Mesendoderm (in vitro differentiated cells): Measurements from ENCODE around the gene ANKS1B.
"Not testable (repeated sequence)": the region's sequence is repeated elsewhere in the genome, so short reads cannot be mapped to it uniquely, and the experiment has no call there.

ENCODE experiments used
- DNase-seq: peaks from one replicate; pipeline ENCODE4 v3.0.0; 2013
- H2AK5ac ChIP-seq: 2 replicates; pipeline ENCODE4 v1.6.1; 2013; ENCODE audit warnings: low read length, inconsistent platforms
- H2BK120ac ChIP-seq: 2 replicates; pipeline ENCODE4 v1.6.1; 2013; ENCODE audit warnings: low read depth, mild to moderate bottlenecking, low read length, moderate library complexity, mixed read lengths
- H2BK15ac ChIP-seq: replicated peaks from 2 replicates; pipeline ENCODE4 v1.6.1; 2013; ENCODE audit warnings: low read depth, mild to moderate bottlenecking, moderate library complexity
- H2BK5ac ChIP-seq: 2 replicates; pipeline ENCODE4 v1.6.1; 2013; ENCODE audit warnings: low read length, inconsistent platforms
- H3K18ac ChIP-seq: 2 replicates; pipeline ENCODE4 v1.6.1; 2013; ENCODE audit warnings: mild to moderate bottlenecking, low read length, mixed read lengths
- H3K23ac ChIP-seq: one replicate; pipeline ENCODE4 v1.6.1; 2013; ENCODE audit warnings: low read length
- H3K27ac ChIP-seq: 2 replicates; pipeline ENCODE4 v1.5.1; 2013; ENCODE audit warnings: low read depth, mild to moderate bottlenecking, inconsistent platforms, low read length, moderate library complexity
- H3K27me3 ChIP-seq: 2 replicates; pipeline ENCODE4 v1.6.1; 2013; ENCODE audit warnings: low read length, control low read depth, mild to moderate bottlenecking, inconsistent platforms; ENCODE audit not compliant: insufficient read depth, poor library complexity
- H3K36me3 ChIP-seq: 2 replicates; pipeline ENCODE4 v1.6.1; 2013; ENCODE audit warnings: low read length, inconsistent platforms; ENCODE audit not compliant: control insufficient read depth, insufficient read depth
- H3K4ac ChIP-seq: one replicate; pipeline ENCODE4 v1.6.1; 2013; ENCODE audit warnings: low read depth, mild to moderate bottlenecking, low read length, moderate library complexity
- H3K4me1 ChIP-seq: 2 replicates; pipeline ENCODE4 v1.6.1; 2013; ENCODE audit warnings: low read depth, low read length, inconsistent platforms; ENCODE audit not compliant: control insufficient read depth
- H3K4me2 ChIP-seq: 2 replicates; pipeline ENCODE4 v1.6.1; 2013; ENCODE audit warnings: low read length
- H3K4me3 ChIP-seq: 2 replicates; pipeline ENCODE4 v1.5.1; 2013; ENCODE audit warnings: mild to moderate bottlenecking, low read length
- H3K56ac ChIP-seq: one replicate; pipeline ENCODE4 v1.6.1; 2013; ENCODE audit warnings: low read length
- H3K79me1 ChIP-seq: 2 replicates; pipeline ENCODE4 v1.6.1; 2013; ENCODE audit warnings: low read length, inconsistent platforms
- H3K79me2 ChIP-seq: 2 replicates; pipeline ENCODE4 v1.6.1; 2013; ENCODE audit warnings: mild to moderate bottlenecking, low read length; ENCODE audit not compliant: control insufficient read depth, insufficient read depth
- H3K9ac ChIP-seq: 2 replicates; pipeline ENCODE4 v1.6.1; 2013; ENCODE audit warnings: low read length, inconsistent platforms
- H4K5ac ChIP-seq: one replicate; pipeline ENCODE4 v1.6.1; 2013; ENCODE audit warnings: low read length
- H4K8ac ChIP-seq: one replicate; pipeline ENCODE4 v1.6.1; 2013; ENCODE audit warnings: low read depth, mild to moderate bottlenecking, control low read depth, low read length, moderate library complexity
- WGBS: extraction: QIAGEN DNeasy Blood & Tissue Kit; methylation state at CpG from one replicate; pipeline ENCODE4 v1.1.7; 2013; ENCODE audit warnings: low lambda C conversion rate, missing lambda C conversion rate; ENCODE audit not compliant: insufficient coverage; ENCODE audit errors: extremely low coverage; 5-methylcytosine and 5-hydroxymethylcytosine counted together

ANKS1B gene

DNA sequence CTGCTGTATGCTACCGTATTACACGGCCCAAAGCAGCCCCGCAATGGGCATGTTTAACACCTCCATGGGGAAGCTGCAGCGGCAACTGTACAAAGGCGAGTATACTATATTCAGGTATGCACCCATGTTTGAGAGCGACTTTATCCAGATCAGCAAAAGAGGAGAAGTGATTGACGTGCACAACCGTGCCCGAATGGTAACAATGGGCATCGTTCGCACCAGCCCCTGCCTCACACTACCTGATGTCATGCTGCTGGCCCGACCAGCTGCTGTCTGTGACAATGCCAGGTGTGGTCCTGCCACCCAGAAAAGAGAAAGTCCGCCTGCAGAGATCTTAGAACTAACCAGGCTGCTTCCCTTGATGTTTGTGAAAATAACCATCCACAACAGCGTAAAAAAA, 336.6 kb downstream of the ANKS1B start:
- Histone ChIP-seq H2BK120ac (no peak overlapping the region), H3K18ac (no peak overlapping the region), H3K27ac (no peak overlapping the region), H3K9ac (no peak overlapping the region), H3K4me3 (no peak overlapping the region), H2BK15ac (no peak overlapping the region), H3K36me3 (no peaks in the 10 kb centered on the region), H2BK5ac (no peak overlapping the region), H3K4me1 (no peaks in the 10 kb centered on the region), H3K79me2 (no peaks in the 10 kb centered on the region), H3K79me1 (no peaks in the 10 kb centered on the region), H2AK5ac (no peak overlapping the region), H4K5ac (no peak overlapping the region), H3K27me3 (no peaks in the 10 kb centered on the region), H3K56ac (no peak overlapping the region), H3K4me2 (no peak overlapping the region), H3K4ac (no peak overlapping the region), H3K23ac (no peak overlapping the region), H4K8ac (no peak overlapping the region)
- WGBS: no CpG with 5 or more reads among the region's 14 CpGs
- DNase-seq: no peak

DNA sequence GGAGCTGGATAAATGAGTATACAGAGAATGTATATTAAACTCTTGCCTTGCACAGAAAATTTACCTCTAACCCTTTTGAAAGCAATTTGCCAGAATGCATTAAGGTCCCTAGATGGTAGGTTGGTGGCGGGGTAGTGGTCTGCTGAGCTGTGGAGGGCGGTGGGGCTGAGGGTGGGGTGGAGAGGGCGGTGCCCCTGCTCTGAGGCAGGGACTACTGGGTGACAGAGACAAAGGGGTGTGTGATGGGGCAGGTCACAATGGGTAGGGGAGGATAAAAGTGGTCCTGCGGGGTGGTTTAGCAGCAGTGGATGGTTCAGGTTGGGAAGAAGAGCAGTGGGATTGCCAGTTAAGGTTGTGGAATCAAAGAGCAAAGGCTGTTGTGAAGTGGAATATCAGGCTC, 337.3 kb downstream of the ANKS1B start, which contains the start of gene GARIN6:
TSS of gene GARIN6 (plus strand) at position 301 of the 400 bp plus-strand sequence. CDS start 422 bp downstream, outside the sequence.
- H3K79me2 ChIP-seq: no peaks in the 10 kb centered on the region
- H3K18ac ChIP-seq: no peak within 1 kb of the TSS
- no peak within 1 kb of the TSS for H4K8ac ChIP-seq
- no peak within 1 kb of the TSS for H3K9ac ChIP-seq
- no peak within 1 kb of the TSS for H2BK120ac ChIP-seq
- no peak within 1 kb of the TSS for H3K23ac ChIP-seq
- H4K5ac ChIP-seq: no peak within 1 kb of the TSS
- no peak within 1 kb of the TSS for H2AK5ac ChIP-seq
- H2BK5ac ChIP-seq: no peak within 1 kb of the TSS
- no peaks in the 10 kb centered on the region for H3K4me1 ChIP-seq
- no CpG with 5 or more reads among the region's 4 CpGs for WGBS
- H3K79me1 ChIP-seq: no peaks in the 10 kb centered on the region
- H2BK15ac ChIP-seq: no peak within 1 kb of the TSS
- H3K4me3 ChIP-seq: no peak within 1 kb of the TSS
- DNase-seq: no peak
- H3K56ac ChIP-seq: no peak within 1 kb of the TSS
- no peak within 1 kb of the TSS for H3K4ac ChIP-seq
- no peaks in the 10 kb centered on the region for H3K36me3 ChIP-seq
- no peaks in the 10 kb centered on the region for H3K27me3 ChIP-seq
- H3K4me2 ChIP-seq: no peak within 1 kb of the TSS
- H3K27ac ChIP-seq: no peak within 1 kb of the TSS

DNA sequence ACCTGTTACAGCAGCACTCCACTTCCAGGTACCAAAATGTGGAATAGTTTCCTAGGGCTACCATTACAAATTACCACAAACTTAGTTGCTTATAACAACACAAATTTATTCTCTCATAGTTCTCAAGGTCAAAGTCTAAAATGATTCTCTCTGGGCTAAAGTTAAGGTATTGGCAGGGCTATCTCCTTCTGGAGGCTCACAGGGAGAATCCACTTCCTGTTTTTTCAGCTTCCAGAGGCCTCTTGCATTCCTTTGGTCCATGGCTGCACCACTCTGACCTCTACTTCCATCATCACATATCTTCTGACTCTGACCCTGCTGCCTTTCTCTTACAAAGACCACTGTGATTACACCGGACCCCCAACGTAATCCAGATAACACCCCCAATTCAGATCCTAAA, 340.1 kb downstream of the ANKS1B start:
- no CpG with 5 or more reads among the region's 2 CpGs for WGBS
- Histone ChIP-seq H3K4me3 (no peak overlapping the region), H3K4me2 (no peak overlapping the region), H3K23ac (no peak overlapping the region), H3K18ac (no peak overlapping the region), H3K27ac (no peak overlapping the region), H2BK120ac (no peak overlapping the region), H3K79me2 (no peaks in the 10 kb centered on the region), H3K4ac (no peak overlapping the region), H2BK5ac (no peak overlapping the region), H3K4me1 (no peaks in the 10 kb centered on the region), H4K8ac (no peak overlapping the region), H3K9ac (no peak overlapping the region), H3K56ac (no peak overlapping the region), H3K79me1 (no peaks in the 10 kb centered on the region), H2AK5ac (no peak overlapping the region), H3K36me3 (no peaks in the 10 kb centered on the region), H4K5ac (no peak overlapping the region), H3K27me3 (no peaks in the 10 kb centered on the region), H2BK15ac (no peak overlapping the region)
- no peak for DNase-seq

DNA sequence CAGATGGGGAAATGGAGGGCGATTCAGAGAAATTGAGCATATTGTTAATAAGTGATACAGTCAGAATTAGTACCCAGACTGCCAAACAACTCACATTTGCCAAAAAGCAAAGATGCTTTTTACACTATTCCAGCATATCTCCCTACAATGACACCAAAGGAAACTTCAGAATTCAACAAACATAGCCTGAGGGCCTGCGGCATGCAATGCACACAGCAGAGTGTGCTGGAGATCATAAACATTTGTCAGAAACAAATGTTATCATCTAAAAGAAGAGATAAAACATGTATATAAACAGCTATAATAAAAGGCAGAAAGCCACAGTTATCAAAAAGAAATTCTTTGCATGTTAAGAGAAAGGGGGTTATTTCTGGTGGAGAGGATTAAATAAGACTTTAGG, 357.3 kb downstream of the ANKS1B start:
- no peak overlapping the region for H3K27ac ChIP-seq
- H2BK15ac ChIP-seq: no peak overlapping the region
- H3K56ac ChIP-seq: no peak overlapping the region
- H3K4ac ChIP-seq: no peak overlapping the region
- no peak overlapping the region for H3K18ac ChIP-seq
- no peaks in the 10 kb centered on the region for H3K79me1 ChIP-seq
- H3K4me2 ChIP-seq: no peak overlapping the region
- WGBS: no CpG with 5 or more reads among the region's 2 CpGs
- H3K23ac ChIP-seq: no peak overlapping the region
- H2AK5ac ChIP-seq: no peak overlapping the region
- H3K27me3 ChIP-seq: no peaks in the 10 kb centered on the region
- H3K4me1 ChIP-seq: no peaks in the 10 kb centered on the region
- no peak overlapping the region for H3K4me3 ChIP-seq
- H2BK5ac ChIP-seq: no peak overlapping the region
- H2BK120ac ChIP-seq: no peak overlapping the region
- H4K5ac ChIP-seq: no peak overlapping the region
- H3K79me2 ChIP-seq: no peaks in the 10 kb centered on the region
- no peak overlapping the region for H3K9ac ChIP-seq
- H4K8ac ChIP-seq: no peak overlapping the region
- no peaks in the 10 kb centered on the region for H3K36me3 ChIP-seq
- no peak for DNase-seq

DNA sequence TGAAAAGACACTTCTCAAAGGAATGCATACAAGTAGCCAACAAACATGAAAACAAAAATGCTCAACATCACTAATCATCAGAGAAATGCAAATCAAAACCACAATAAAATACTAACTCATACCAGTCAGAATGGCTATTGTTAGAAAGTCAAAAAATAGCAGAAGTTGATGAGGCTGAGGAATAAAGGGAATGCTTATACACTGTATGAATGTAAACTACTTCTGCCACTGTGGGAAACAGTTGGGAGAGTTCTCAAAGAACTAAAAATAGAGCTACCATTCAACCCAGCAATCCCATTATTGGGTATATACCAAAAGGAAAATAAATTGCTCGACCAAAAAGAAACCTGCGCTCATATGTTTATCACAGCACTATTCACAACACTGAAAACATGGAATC, 360.1 kb downstream of the ANKS1B start:
- not testable (repeated sequence) for H3K36me3 ChIP-seq, H3K4me3 ChIP-seq, H2AK5ac ChIP-seq, H4K8ac ChIP-seq, H2BK15ac ChIP-seq, H3K4me1 ChIP-seq, H3K79me2 ChIP-seq, H3K79me1 ChIP-seq, H3K23ac ChIP-seq, H3K18ac ChIP-seq, H3K56ac ChIP-seq, H3K4ac ChIP-seq, H3K27ac ChIP-seq, DNase-seq, H2BK5ac ChIP-seq, H3K9ac ChIP-seq, H3K4me2 ChIP-seq, H4K5ac ChIP-seq, H2BK120ac ChIP-seq, H3K27me3 ChIP-seq
- WGBS: no CpG with 5 or more reads among the region's 2 CpGs

DNA sequence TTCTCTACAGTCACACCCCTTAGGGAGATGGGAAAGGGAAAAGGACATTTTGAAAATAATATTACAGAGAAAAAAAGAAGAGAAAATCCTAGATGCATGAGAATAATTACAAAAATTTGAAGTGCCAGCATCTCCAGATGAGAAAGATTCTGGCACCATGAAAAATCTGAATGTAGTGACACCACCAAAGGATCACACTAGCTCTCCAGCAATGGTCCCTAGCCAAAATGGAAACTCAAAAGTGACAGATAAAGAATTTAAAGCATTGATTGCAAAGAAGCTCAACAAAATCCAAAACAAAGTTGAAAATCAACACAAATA, 364.6 kb downstream of the ANKS1B start:
- no peak overlapping the region for H3K27ac ChIP-seq
- no peak overlapping the region for H3K9ac ChIP-seq
- H3K4me2 ChIP-seq: no peak overlapping the region
- no peak overlapping the region for H3K56ac ChIP-seq
- H3K18ac ChIP-seq: no peak overlapping the region
- H2BK5ac ChIP-seq: no peak overlapping the region
- no peak overlapping the region for H2BK120ac ChIP-seq
- H3K4me3 ChIP-seq: no peak overlapping the region
- H3K4me1 ChIP-seq: no peaks in the 10 kb centered on the region
- H4K5ac ChIP-seq: no peak overlapping the region
- H3K23ac ChIP-seq: no peak overlapping the region
- H4K8ac ChIP-seq: no peak overlapping the region
- no peak overlapping the region for H2BK15ac ChIP-seq
- no peak for DNase-seq
- H2AK5ac ChIP-seq: no peak overlapping the region
- H3K27me3 ChIP-seq: no peaks in the 10 kb centered on the region
- no peaks in the 10 kb centered on the region for H3K79me1 ChIP-seq
- no peaks in the 10 kb centered on the region for H3K79me2 ChIP-seq
- no peaks in the 10 kb centered on the region for H3K36me3 ChIP-seq
- H3K4ac ChIP-seq: no peak overlapping the region
